ENCODE data around the gene RAD51C.
A peak's percentile ranks its signal among the peaks of the same experiment; 100 is the strongest.
"Not testable (repeated sequence)": the region's sequence is repeated elsewhere in the genome, so short reads cannot be mapped to it uniquely, and the experiment has no call there.

RAD51C gene

DNA sequence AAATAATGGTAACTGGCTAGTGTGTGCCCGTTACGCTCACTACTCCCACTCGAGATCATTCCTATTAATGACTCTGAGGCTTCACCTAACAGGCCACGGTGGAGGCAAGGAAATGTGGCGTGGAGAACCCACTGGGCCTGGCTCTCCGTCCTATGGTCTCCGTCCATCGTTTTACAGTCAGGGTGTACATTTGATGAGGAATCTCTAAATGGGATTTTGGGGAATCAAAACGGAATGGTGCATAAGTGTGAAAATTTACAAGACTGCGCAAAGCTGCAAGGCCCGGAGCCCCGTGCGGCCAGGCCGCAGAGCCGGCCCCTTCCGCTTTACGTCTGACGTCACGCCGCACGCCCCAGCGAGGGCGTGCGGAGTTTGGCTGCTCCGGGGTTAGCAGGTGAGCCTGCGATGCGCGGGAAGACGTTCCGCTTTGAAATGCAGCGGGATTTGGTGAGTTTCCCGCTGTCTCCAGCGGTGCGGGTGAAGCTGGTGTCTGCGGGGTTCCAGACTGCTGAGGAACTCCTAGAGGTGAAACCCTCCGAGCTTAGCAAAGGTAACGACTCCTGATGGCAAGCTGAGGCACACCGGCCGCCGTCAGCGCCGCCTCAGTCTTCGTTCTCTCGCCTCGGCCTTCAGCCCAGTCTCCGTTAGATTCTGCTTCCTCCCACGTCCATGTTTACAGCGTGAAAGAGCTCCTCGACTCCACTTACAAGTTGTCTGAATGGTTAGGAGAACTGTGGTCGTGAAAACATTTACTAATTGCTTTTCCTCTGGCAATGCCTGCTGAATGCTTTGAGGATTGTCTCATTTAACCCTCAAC lies at the start of gene RAD51C:
TSS of gene RAD51C (plus strand) at position 364 of the 817 bp plus-strand sequence. CDS start at position 406, 42 bp downstream.
- peak; percentile 86 for DNase-seq

DNA sequence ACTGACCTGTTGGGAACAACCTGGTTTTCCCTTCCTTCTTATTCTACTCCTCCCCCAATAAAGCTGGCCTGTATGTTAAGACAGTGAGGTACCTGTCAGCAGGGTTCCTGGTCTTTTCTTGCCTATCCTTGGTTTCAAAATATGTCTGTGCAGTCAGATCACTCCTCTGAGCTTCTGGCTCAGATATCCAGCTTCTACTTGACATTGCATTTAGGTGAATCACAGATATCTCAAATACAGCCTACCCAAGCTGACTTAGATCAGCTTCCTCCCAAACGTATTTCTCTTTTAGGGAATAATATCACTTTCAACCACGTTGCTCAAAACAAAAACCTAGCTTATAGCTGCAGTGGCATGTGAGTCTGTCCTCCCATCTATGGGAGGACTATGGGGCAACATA lies 49.3 kb upstream of the RAD51C start:
- DNase-seq: no peak

DNA sequence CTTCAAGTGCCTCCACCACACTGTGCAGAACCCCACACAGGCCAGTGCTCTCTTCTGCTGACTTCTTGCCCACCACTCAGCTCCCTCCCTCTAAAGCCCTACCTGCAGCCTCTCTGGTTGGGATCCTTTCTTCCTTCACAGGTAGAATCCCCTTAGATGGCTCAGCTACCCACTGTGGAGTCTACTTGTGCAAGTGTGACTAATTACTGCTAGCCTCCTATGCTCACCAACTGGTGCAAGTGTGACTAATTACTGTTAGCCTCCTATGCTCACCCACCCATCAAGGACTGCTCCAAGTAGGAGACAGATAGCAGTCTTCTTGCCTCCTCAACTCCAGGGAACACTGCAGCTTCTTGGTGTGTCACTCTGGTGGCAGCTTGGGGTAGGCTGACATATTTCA lies 44.2 kb upstream of the RAD51C start:
- DNase-seq: no peak

DNA sequence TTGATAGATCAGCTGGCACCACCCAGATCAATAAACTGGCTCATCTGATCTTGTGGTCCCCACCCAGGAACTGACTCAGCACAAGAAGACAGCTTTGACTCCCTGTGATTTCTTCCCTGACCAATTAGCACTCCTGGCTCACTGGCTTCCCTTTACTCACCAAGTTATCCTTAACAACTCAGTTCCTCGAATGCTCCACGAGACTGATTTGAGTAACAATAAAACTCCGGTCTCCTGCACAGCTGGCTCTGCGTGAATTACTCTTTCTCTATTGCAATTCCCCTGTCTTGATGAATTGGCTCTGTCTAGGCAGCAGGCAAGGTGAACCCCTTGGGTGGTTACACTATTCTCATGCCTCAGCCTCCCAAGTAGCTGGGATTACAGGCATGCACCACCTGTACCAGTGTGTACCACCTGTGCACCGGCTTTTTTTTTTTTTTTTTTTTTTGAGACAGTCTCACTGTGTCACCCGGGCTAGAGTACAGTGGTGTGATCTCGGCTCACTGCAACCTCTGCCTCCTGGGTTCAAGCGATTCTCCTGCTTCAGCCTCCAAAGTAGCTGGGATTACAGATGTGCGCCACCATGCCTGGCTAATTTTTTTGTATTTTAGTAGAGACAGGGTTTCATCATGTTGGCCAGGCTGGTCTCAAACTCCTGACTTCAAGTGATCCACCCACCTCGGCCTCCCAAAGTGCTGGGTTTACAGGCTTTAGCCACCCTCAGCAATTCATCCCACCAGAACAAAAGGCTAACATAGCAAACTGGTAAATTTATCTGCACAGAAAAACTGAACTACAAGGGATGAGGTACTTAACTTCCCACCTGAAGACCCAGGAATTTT lies 34.2 kb upstream of the RAD51C start:
- not testable (repeated sequence) for DNase-seq

DNA sequence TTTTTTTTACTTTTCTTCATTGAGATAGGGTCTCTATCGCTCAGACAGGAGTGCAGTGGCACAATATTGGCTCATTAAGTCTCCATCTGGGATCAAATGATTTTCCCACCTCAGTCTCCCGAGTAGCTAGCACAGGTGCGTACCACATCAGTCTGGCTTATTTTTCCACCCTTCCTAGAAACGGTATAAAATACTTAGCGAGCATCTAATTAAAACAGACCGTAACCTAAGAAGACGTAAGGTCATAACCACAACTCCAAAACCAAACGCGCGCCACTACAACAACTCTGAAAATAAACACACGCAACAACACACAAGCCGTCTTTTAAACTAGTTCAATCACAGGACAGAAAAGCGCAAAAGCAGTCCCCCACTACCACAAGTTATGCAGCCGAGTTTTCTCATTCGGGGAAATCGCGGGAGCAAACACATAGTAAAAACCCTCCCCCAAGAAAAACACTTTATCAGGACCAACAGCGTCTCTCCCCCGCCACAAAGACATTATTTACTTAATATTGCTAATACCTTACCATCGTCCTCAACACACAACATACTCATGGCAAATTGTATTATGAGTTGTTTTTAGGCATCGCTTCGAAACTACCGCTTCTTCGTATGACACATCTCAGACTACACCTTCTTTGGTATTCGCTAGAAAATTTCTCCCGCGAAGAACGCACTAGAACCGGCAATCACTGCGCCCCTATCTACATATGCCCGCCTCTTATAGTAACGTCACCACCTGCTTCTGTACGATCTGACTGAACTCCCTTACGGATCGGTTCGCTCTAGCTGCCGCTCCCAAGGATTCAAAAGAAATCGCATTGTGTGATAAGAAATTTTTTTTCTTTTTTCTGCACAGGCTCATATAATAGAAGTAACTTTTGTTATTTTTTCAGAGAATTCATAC lies 33.3 kb upstream of the RAD51C start:
- peak; percentile 99 for DNase-seq

DNA sequence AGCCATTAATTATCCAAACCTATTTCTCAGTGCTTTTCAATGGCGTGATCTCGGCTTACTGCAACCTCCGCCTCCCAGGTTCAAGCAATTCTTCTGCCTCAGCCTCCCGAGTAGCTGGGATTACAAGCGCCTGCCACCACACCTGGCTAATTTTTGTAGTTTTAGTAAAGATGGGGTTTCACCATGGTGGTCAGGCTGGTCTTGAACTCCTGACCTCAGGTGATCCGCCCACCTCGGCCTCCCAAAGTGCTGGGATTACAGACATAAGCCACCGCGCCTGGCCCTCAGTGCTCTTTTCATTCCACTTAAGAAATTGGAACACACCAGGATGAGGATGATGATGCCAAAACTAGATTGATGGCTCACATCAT lies 32.7 kb upstream of the RAD51C start:
- not testable (repeated sequence) for DNase-seq

DNA sequence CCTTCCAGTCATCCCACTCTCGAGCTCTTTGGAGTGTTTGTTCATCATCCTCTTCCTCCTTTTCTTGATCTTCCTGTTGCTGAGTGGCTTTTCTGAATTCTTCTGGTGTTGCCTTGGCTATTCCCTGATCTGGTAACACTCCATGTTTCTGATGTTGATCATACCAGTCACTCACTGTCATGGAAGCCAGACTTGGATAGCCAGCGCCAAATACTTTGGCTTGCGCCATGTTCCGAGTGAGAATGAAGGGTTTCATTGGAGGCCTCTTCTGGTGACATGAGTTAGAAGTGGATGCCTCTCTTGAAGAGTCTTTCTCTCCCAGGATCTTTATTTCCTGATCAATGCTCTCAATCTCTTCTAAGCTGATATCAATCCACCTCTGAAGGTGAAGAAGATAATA lies 31.8 kb upstream of the RAD51C start:
- no peak for DNase-seq

DNA sequence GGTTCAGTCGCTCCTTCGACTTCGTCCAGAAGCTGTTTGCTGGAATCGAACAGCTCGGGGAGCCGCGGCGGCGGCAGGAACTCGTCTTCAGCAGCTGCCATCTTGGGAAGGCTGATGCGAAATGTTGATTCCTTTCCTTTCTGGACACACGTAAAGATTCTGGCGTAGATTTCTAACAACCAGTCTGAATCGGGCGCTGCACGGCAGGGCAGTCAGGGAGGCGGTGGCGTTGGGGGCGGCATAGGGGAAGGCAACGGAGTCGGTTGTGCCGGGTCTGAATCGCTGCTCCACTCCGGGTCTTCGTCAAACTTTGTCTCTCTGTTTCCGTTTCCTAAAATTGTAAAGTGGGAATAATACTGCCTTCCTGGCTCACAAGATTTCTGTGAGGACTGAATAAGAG lies 30.9 kb upstream of the RAD51C start:
- DNase-seq: no peak

DNA sequence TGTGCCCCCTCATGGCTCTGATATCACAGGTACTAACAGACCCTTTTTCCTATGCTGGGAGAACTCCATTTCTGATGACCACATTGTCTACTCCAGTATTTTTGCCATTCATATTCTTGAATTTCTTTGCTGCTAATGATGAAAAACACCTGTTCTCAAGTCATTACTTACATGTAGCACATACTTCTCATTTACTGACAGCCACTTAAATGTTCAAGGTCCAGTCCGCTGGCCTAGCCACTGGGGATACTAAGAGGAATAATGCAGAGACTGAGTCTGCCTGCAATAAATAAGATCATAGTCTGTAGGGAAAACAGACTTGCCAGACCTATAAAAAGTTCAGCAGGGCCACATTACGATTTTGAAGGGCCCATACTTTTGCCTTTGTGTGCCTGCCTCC lies 28.1 kb upstream of the RAD51C start:
- DNase-seq: no peak

DNA sequence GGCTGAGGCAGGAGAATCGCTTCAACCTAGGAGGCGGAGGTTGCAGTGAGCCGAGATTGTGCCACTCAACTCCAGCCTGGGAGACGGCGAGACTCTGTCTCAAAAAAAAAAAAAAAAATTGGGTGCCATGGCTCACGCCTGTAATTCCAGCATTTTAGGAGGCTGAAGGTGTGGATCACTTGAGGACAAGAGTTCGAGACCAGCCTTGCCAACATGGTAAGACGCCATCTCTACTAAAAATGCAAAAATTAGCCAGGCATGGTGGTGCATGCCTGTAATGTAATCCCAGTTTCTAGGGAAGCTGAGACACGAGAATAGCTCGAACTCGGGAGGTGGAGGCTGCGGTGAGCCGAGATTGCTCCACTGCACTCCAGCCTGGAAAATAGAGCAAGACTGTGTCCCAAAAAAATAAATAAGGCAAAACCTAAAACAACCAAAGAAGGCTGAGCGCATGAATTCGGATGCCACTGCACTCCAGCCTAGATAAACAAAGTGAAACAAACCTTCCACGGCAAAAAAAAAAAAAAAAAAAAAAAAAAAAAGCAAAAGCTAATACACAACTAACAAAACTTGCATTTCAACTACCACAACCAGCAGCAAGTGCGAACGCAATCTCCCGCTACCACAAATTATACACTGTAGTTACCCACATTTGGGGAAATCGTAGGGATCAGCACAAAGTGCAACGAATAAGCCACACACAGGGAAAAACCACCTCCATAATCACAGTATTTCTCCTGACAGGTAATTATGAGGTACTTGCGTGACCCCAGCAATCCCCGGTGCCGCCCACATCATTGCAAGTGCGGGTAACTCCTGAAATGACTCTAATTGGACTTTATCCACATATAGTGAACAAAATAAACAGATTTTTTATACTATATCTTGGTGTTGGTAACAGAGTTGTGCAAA lies 26.2 kb upstream of the RAD51C start:
- DNase-seq: no peak

DNA sequence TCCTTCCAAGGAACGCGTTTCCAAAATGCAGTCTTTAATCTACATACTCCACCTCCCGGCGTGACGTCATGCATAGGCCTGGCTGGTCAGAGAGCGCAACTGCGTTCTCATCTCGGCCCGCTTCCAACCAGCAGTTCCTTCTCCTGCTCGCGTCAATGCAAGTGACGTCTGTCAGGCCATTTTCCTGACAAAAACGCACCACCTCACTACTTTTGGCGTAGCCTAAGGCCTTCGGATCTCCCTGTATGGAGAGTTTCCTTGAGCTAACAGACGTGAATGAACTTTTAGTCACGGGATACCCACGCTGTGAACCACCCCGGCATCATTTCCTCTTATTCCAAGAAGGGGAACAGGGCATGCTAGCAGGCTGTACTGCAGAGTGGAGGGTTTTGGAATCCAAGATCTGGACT lies 25.5 kb upstream of the RAD51C start:
- DNase-seq: no peak

DNA sequence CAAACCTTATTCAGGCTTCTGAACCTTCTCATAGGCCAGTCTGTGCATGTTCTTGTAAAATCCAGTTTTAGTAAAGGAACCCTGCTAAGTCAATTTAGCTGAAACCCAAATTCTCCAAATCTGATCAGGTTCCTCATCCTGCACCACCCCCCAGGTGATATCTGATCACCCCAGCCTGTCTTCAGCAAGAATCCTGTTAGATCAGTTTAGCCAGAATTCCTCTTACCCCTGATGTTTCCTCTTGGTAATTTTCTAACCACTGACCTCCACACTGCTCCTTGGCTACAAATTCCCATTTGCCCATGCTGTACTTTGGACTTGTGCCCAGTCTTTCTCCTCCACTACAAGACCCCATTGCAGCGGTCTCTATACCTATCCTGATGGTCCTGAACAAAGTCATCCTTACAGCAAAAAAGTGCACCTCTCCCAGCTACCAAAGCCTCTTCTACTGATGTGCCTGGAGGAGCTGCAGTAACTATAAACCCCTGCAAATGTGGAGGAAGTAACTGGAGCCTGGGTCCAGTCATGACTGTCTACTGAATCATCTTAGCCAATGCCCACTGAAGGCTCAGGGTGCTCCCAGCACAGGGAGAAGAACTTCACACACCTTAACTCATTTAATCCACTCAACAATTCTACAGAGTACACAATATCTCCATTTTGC lies 24.3 kb upstream of the RAD51C start:
- no peak for DNase-seq

DNA sequence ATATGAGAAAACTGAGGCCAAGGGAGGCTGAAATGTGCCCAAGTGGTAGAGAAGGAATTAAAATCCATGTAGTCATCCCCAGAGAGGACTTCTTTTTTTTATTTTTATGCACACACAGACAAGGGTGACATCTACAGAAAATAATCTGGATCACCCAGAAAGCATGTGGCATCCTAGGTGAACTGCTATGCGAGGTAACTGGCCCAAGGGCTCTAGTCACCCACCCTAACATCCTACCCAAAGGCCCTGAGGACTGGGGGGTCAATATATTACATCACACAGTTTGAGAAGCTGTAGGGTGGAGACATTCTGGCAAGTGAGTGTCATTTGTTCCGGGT lies 23.8 kb upstream of the RAD51C start:
- DNase-seq: no peak

DNA sequence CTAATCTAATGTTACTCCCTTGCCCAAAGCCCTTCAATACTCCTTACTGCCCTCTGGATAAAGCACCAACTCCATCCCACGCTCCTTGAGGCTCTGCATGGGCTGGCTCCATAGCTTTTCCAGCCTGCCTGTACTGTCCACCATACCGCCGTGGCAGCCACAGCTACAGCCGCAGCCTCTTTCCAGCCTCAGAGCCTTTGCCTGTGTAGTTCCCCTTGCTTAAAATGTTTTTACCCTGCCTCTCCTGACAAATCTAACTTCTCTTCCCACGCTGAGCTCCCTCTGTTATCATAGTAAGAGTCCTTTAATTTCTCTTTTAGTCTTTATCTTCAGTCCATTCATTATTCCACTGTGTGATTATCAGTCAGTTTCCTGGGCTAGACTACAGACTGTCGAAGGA lies 22.5 kb upstream of the RAD51C start:
- no peak for DNase-seq

DNA sequence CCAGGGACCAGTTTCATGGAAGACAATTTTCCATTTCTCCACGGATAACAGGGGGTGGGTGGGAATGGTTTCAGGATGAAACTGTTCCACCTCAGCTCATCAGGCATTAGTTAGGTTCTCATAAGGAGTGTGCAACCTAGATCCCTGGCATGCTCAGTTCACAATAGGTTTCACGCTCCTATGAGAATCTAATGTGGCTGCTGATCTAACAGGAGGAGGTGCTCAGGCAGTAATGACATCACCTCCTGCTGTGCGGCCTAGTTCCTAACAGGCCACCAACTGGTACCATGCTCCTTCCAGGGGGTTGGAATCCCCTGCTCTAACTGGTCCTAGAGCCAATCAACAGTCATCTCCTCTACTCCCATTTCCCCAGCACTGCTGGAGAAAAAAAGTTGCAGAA lies 20.4 kb upstream of the RAD51C start:
- DNase-seq: no peak

DNA sequence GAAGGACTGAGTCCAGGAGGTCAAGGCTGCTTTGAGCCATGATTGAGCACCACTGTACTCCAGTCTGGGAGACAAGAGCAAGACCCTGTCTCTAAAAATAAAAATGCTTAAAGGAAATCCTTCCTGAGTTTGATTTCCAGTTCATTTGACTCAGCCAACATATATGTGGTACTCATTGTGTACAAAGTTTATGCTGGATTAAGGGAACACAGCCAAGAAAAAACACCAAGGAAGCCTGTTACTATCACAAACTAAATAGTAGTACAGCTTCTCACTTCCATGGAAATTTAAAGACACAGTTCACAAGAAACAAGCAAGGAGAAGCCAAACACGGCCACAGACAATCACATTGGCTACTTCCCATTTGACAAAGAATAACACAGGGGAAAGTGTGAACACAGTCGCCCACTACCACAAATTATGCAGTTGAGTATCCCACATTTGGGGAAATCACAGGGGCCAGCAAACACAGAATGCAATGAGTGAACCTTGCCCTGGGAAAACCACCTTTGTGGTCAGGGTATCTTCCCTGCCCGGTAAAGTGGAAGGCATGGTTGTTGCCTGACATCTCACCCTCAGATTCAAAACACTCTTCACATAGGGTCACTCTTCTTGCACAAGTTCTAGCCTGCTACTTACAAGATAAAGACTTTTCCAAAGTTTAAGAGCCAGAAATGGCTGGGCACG lies 15.1 kb upstream of the RAD51C start:
- no peak for DNase-seq

DNA sequence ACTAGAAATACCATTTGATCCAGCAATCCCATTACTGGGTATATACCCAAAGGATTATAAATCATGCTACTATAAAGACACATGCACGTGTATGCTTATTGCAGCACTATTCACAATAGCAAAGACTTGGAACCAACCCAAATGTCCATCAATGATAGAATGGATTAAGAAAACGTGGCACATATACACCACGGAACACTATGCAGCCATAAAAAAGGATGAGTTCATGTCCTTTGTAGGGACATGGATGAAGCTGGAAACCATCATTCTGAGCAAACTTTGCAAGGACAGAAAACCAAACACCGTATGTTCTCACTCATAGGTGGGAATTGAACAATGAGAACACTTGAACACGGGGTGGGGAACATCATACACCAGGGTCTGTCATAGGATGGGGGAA lies 14.1 kb upstream of the RAD51C start:
- DNase-seq: not testable (repeated sequence)

DNA sequence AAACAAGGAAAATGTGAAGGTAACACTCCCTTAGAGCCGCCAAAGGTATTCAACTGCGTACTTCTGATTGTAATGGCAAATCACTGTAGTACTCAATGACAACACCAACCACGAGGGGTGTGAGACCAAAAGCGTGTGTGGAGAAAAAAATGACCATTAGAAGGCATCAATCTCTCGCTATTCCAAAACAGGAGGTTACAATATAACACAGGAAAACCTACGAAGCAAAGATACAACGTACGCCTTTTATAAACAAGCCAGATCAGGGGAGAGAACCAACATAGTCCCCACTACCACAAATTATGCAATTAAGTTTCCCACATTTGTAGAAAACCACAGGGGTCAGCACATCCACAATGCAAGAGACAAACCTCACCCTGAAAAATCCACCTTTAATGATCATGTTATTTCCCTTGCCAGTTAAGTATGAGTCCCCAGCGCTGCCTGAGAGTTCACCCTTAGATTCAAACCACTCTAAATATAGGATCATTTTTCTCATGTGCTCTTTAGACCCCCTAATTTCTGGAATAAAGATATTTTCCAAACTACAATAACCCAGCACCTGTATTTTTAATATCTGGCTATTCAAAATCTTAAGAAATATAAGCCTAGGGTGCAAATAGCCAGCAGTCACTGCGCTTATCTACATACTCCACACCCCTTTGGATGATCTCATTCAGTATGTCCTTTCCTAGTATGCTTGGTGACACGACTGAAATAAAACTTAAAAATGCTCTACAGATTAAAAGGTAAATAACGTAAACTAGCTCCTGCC lies 13.0 kb upstream of the RAD51C start:
- peak; percentile 86 for DNase-seq

DNA sequence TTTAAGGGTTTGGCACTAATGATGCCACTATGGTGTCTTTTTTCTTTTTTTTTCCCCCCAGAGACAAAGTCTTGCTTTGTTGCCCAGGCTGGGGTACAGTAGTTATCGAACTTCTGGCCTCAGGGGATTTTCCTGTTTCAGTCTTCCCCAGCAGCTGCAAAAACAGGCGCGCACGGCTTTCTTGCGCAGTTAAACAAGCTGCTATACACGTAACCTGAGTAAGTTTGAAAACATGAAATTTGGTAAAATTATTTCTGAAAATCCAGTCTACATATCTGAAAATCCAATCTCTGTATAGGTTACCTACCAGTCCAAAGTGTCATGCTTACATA lies 12.4 kb upstream of the RAD51C start:
- no peak for DNase-seq

DNA sequence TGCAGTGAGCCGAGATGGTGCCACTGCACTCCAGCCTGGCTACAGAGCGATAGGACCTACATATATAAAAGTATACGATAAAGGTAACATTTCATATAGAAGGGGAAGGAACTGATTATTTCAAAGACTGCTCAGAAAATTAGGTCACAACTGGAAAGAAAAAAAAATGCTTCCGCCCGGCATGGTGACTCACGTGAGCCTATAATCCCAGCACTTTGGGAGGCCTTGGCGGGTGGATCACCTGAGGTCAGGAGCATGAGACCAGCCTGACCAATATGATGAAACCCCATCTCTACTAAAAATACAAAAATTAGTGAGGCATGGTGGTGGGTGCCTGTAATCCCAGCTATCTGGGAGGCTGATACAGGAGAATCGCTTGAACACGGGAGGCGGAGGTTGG lies 8.4 kb upstream of the RAD51C start:
- DNase-seq: no peak
